Measurements from ENCODE around the gene SORL1.

DNA sequence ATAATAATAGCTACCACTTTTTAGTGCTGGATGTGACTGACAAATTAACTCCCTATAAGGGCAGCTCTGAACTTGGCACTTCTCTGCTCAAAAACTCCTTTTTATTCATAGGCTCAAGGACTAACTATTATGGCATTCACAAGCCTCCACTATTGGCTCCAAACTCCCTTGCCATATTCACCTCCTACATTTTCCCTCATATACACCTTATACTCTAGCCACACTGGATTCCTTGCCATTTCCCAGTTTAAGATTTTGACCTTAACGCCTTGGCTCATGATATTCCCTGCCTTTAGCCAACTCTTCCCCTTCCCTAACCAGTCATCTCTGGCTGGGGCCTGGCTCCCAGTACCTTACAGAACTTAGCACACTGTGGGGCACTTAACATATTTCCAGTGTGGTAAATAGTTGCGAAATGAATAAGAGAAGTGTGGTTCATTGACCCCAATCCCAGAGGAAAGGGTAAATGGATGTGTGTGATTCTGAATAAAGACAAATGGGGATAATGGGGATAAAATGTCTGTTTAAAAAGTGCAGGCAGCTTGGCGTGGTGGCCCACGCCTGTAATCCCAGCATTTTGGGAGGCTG, 40.0 kb upstream of the SORL1 start:
- TF ChIP-seq CTCF (IDR thresholded peaks at IDR 0.05) (no peak), POLR2A (IDR thresholded peaks at IDR 0.05) (no peak)
